Inflammatory macrophage treated with lipopolysaccharide for 4 hours (primary cell): ENCODE results near the gene HOXD1.

ENCODE experiments used
- DNase-seq: peaks from one replicate; pipeline ENCODE4 v3.0.0-alpha.2; 2020

The HOXD1 gene

DNA sequence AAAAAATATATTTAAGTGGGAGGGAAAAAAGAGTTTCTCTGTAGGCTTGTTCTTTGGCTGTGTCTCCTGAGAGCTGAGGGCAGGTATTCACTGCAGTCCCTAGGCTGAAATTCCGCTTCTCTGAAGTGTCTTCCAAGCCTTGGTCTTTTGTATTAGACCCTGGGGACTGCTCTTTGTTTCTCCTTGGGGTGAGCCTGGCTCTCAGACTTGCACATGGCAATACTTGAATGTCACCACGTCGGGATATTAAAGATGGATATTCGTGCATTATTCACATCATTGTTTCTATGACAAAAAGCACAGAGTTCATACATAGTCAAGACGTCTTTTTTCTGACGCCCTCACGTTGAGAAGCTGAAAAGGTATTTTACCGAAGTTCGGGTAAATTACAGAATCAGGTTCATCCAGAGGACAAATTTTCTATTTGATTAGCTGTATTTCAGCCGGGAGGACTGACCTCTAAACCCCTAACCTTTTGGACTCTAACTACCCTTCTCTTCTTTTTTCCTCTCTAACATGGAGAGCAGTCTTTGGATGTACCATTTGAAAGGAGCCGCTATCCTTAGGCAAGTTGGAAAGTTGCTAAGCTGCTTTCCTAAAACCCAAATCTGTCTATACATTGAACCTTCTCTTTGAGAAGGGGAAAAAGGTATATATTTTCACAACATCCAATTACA lies 33.8 kb upstream of the HOXD1 start:
- no peak for DNase-seq

DNA sequence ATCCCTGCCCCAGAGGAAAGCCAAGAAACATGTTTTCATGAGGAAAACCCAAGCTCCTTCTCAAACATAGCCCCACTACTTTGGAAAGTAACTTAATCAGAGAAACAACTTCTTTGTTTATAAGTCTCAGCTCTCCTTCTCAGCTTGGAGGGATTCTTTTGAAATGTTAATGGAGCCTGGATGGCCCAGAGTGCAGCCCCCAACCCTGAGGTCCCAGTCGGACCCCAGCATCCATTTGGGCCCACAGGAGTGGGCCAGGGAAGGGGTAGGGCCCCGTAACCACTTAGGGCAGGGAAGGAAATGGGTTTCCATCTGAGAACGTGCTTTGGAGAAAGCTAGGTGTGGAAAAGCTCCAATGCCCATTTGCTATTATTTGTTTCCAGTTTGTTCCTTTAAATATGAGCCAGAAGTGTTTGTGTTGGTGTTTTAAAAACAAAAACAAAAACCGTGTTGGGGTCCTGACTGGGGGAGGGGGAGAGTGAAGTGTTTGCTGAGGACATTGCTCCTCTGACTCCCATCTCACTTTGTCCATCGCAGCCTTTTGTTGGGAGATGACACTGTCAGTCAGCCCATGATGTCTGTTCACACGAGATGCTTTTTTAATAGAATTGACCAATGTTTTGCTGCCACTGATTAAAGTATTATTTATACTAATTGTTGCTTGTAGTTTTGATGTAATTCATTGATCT lies 33.0 kb upstream of the HOXD1 start:
- no peak for DNase-seq

DNA sequence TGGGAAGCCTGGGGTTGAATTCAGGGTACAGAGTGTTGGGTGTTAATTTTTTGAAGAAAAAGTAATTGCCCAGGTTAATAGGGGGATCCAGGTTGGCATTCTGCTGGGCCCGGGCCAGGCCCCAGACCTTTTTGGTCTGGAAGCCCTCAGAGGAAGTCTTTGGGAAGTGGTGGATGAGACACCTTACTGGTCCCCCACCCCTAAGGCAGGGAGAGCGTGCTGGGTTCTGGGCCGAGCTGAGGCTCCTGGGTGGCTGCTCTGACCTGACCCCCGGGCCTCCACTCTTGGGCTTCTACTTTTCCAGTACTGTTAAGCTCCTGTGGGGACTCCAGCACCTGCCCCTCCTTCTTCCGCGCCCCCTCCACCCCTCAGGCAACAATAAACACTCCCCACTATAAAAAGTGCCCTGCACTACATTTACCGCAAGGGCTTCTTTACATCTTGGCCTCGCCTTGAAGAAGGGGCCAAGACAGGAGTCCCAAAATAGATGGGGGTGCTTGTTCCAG lies 32.1 kb upstream of the HOXD1 start:
- DNase-seq = no peak

DNA sequence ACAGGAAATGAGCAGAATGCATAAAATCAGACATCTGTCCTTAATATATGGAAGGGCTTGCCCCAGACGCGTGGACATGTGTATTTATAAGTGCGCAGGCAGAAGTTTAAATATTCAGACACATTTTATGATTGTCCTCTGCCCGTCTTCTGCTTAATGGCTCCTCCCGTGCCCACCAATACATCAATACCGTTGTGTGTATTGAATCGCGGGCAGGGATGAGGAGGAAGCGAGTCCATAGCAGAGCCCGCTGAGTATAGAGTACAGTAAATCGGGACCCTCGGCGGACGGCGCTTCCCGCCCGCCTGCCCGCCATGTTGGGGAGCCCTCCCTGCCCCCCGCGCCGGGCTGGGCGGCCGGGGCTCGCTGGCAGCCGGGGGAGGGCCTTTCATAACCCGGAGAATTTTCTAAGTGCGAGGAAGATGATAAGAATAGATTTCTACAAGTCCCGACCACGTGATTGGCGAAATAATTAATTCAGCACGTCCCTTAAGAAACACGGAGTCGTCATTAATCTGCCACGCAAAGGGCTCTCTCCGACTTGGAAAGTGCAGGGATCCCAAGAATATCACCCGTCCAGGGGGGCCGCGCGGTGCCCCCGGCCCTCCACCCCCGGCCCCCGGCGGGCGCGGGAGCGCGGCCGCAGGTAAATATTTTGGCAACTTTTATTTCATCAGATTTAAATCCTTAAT lies 31.5 kb upstream of the HOXD1 start, which contains the start of gene HOXD3:
TSS of gene HOXD3 (plus strand) at position 501 of the 692 bp plus-strand sequence. CDS start 11,808 bp downstream, outside the sequence.
- no peak for DNase-seq

DNA sequence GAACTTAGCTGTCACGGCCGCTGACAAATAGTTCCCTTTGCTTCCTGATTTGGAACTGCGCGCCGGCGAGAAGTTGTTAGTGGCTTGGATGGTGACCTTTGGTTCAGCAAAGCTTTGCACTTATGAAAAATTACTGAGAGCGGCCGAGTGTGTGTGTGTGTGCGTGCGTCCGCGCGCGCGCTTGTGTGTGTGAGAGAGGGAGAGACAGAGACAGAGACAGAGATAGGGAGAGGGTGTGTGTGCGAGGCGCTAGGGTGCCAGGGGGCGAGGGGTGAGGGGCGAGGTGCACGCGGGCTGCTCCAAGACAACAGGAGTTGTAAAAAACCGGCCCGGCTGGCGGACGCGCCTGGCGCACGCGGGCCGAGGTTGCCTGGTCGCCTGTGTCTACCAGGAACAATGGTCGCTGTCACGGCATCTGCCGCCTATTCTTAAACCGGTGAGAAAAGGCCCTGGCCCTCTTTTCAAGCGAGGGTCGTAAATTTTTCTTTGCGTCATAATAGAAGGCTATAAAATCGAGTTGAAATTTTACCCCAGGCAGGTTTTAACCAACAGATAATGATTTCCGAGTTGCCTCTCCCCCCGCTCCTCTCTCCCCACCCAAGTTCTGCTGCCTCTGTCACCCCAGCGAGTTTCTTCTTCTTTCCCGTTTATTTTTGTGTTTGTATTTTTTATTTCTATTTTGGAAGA lies 30.8 kb upstream of the HOXD1 start:
- DNase-seq = no peak

DNA sequence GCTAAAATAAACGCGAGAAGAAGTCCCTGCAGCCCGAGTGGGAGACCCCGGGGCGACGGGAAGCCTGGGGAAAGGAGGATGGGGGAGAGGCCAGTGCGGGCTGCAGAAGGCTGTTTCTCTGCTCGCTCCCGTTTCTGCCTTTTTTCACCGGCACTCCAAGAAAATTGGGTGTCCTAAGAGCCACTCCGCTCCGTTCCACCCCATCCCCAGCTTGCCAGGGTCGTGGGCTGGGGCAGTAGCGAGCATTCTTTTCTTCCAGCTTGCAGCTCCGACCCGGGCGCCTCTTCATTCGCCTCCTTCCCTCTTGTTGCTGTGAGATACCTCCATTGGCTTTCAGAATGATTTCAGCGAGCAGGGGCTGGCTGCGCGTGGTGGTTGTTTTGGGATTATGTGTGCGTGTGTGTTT lies 30.3 kb upstream of the HOXD1 start:
- DNase-seq = no peak

DNA sequence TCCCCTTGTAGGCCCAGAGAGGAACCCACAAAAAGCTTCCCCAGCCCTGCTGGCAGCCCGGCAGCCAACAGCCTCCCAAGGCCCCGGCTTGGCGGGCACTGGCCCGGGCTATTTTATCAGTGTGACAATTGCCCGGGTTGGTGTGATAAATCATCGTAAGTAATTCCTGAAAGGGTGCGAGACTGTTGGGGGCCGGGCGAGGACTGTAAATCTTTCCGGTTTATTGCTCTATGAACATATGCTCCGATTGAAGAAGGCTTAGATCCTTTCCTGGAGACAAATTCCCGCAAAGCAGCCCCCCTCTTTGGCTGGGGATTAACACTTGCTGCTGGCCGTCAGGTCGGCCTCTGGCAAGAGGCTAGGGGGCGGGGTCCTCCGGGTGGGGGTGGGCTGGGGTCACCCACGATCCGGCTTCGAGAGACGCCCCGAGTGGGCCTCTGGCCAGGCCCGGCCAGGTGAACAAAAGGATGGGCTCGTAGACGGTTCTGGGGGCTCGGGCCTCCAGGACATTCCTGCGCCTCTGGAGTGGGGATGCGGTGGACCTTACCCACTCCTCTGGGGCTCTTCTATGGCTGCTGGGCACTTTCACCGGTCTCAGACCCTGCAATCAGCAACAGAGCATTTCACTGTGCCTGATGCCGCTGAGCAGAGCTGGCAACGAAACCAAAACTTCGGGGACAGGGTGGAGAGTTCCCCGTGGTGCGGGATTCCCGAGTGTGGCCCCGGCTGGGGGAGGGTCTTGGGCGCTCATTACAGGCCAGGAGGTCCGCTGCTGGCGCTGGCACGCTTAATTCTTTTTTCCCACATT lies 29.4 kb upstream of the HOXD1 start:
- DNase-seq = no peak

DNA sequence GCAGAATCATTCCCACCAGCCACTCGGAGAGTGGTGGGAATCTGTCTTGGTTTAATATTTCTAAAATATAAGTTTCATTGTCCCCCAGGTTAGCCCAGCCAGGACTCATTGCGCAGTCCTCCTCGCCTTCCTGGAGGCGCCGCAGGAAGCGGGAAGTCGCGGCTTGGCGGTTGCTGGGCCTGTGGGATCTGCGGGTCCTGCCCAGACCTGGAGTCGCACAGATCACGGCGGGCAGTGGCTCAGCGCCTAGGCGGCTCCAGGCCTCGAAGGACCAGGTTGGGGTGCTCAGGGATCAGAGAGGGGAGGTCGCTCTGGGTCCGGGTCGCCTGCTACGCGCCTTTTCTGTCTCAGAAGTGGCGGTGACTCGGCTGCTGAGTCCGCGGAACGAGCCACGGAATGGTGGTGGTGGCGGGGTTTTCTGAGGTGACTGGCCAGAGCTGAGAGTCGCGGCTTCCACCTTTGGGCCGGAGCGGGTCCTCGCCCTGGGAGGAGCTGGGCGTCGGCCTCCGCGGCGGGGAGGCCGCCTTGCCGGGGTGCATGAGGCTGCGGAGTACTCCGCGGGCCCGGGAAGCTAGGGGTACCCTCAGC lies 28.7 kb upstream of the HOXD1 start:
- DNase-seq = no peak

DNA sequence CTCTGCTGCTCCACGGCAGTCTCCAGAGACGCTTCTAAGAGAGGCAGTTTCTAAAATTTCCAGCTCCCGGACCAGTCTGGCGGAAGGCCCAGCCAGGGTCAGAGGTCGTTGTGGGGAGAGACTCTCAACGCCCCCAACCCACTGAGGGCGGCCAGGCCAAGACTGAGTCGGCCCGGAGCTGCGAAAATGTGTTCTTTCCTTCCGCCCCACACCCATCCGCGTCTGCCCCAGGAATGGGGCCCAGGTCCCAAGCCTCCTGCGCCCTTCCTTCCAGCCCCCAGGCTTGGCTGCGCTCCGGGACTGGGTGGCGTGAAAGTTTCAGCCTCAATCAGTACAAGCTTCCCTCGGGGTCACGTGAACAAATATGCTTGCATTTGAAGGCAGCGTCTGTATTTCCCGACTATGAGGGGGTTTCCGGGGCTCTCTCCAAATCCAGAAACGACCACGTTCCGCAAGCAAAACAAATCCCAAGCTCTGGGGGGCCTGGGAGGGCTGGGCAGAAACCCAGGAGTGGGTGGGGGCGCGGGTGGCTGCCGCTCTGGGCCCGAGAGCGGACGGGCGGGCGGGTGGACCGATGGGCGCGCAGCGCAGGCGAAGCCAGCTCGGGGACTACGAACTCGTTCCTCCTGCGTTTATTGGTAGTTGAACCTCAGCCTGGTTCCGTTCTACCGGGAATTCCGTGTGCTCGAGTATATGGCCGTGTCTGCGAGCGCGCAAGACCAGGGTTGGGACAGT lies 28.1 kb upstream of the HOXD1 start:
- DNase-seq = no peak

DNA sequence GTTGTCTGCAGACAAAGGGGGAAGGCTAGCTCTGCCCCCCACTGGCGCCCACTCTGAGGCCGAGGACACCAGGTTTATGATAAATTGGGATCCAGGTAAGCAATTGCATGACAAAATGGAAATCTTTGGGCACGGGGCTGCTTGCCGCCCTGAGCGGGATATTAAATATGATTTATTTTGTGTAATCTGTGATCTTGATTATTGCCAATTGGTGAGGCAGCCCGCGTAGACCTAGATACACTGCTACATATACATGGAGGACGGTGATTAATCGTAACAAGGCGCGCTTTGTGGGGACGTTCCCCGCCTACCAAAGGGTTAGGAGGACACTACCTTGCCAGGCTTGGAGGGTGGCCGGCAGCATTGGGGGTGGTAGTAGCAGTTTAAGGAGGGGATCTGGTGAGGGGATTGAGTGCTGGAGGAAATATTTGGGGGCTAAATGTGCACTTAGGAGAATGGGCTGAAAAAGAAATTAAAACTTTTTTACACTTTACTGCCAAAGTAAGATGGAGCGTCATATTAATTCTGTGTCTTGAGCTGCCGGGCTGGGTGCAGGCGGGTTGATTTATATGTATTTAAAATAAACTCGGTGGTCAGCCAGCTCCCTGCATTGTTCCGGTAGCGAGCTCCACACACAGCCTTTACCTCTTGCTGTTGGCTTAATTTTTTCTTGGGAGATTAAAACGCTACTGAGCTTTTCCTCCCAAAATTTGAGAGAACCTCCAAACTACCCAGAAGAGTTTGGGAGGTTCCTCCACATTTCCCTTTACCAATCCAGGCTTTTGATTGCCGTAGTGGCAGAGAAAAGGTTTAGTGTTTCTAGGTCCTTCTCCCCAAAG lies 27.3 kb upstream of the HOXD1 start:
- DNase-seq = no peak

DNA sequence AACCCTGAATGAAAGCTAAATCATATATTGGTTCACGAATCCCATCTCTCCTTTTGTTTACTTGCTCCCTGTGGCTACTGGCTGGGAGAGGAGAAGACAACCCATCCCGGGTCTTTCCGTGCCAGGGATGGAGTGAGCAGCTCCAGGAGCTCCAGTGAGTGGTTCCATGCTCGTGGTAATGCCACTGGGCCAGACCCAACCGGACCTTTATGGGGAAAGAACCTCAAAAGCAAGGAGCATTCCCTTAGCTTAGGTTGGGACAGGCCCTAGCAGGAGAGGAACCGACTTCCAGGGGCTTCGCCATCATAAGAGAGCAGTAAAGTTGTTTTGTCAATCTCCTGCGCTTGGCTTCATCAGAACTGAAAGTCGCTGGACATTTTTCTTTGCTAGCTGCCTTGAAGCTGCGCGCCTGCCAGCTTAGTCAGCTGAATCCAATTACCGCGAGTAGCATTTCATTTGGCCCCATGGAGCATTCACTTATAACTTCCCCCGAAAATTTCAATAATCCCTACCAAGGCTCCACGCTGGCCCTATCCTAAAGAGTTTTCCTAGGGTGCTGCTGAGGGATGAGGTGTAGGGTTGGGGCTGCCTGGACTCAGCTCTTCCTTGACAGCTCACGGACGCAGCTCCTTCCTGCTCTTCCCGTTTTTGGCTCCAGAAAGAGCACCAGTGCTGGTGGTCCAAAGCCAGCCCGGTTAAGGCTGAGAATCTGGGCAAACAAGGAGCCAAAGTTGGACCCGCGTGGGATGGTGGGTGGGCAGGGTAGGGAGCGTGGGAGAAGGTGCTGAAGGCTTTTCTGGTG lies 26.4 kb upstream of the HOXD1 start:
- DNase-seq = no peak

DNA sequence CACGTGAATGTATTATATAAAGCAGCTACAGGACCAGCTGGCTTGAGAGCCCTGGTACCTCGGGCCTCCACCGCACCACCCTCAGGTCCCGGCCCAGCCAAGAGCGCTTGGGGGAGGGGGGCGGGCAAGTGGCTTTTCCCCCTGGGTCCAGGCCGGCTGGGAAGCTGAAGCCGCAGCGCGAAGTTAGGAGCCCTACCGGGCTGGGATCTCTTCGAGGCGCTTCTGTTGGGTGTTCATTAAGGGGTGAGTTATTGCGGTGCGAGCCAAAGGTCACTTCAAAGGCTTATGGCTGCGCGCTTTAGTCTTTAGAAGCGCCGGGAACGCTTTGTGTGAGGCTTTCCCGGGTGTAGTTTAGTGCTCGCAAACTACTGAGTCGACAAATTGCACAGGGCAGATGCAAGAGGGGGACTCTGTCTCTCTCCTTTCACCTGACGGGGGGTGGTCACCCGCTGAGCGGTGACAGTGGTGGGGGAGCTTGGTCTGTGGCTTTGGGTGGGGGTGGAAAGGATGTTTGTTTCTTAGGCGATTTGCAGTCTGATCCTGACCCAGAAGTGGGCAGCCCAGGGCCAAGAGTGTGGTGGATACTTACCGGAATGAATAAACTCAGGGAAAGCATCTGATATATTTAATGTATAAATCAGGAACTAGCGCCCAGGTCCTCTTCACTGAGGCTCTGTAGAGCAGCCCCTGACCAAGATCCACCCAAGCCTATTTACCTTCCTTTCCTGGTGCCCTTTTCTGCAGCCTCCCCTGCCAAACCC lies 25.4 kb upstream of the HOXD1 start:
- DNase-seq = no peak

DNA sequence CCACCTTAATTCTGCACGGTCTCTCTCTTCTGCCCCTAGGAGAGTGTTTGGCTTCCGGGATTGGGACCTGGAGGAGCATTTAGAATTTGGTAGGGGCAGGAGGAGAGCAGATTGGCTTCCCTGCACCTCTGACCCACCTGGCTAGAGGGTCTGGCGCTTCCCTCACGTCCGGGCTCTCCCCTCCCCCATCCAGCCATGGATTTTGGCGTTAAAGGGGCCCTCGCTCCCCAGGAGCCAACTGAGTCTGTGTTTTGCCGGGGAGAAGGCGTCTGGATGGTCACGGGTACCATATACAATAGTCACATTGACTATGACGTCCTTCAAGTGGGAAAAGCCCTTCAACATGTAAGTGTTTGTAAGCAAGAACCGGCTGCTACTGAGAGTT lies 24.8 kb upstream of the HOXD1 start:
- no peak for DNase-seq

DNA sequence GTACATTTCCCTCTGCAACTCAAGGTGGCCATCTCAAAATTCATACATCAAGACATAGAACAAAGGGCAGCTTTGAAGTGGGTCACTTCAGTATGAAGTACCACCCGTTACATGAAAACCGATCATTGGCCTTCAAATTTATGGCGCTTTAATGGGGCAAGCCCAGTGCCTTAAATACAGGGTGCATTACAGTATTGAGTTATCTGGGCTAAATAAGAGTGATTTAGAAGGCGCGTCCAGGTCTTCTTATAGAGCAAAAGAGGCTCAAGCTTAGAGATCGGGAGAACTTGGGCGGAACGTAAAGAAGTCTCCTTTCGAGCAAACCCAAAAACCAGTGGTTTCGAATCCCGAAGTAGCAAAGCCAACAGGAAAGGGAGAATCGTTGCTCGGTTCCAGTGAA lies 24.3 kb upstream of the HOXD1 start:
- no peak for DNase-seq

DNA sequence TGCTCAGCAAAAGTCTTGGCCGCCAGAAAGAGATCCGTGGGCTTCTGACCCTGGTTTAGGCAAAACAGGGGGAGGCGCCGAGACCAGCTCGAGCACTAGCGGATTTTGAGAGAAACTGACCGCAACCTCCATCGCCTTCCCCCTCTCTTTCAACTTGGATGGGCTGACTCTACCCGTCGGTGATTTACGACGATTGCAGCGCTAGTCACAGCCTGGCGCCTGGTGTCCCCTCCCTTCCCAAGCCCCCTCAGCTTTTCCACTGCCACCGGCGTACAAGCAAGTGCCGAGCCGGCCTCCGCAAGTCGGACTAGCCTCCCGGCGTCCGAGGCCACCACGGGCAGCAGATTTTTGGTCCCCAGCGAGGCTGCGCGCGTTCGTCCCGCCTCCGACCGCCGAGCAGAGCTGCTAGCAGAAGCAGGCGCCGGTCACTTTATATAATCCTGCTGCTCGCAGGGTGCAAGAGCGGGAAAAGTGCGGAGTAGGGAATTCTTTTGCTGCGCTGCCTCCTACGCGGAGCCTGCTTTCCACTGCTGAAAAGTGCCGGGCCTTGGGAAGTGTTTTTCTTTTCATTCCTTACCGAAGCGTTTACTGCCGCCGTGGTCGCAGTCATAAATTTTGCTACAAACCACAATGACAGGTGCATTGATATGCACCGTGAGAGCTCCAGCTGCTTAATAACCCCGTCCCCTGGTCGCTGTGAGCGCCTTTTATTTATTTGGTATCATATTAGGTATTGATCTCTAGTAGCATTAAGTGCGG lies 23.7 kb upstream of the HOXD1 start:
- no peak for DNase-seq

DNA sequence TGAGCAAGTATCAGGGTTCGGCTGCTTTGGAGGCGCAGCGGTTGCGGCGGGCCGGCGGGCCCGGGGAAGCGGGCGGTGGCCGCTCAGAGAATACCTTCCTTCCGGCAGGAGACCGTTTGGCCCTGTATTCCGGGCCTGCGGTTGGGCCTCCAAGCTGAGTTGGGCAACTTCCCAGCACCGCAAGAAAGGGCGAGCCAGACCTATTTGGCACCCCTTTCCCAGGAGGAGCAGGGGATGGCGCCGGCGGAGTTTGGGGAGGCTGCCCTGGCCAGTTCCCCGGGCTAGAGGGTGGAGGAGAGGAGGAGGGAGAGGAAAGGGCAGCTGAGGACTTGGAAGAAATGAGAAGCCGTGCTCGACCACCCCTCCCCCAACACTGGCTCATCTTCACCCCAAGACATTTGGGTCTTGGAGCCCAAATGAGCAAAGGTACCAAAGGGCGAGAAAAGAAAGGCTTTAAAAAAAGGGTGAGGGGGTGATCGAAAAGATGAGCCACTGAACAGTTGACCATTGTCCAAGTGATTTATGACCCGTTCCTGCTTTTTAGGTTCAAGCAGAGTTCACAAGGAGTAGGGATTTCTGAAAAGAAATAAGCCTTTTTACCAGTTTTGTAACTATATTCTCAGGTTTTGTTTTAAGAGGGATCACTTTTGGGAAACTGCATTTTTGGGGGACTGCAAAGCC lies 23.0 kb upstream of the HOXD1 start:
- DNase-seq = no peak

DNA sequence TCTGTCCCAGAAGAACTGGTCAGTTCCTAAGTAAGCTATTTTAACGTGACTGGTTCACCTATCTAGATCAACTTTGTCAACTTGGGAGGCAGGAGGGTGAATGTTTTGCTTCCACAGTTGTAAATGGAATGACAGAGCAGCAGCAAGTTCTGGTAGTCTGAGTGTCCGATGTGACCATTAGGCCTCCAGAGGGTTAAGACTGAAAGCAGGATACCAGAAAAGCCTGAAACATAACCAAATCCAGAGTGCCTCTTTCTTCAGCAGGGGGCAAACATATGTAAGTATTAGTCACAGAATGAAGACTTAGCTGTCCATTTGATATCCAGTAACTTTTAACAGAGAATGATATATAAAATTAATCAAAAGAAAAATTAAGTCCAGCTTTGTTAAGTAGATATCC lies 22.2 kb upstream of the HOXD1 start:
- DNase-seq = no peak
